HL-60 (cell line): ENCODE results near the gene DOCK7.
"Not testable (repeated sequence)": the region's sequence is repeated elsewhere in the genome, so short reads cannot be mapped to it uniquely, and the experiment has no call there.

Experiments
- CTCF ChIP-seq: IDR thresholded peaks from one replicate; pipeline ENCODE4 v1.5.1; 2011; ENCODE audit warnings: low read length, control low read depth, inconsistent platforms; ENCODE audit not compliant: insufficient read depth
- POLR2AphosphoS5 ChIP-seq: IDR thresholded peaks from 2 replicates; pipeline ENCODE4 v1.6.1; 2012; ENCODE audit warnings: low read depth
- REST ChIP-seq: IDR thresholded peaks from 2 replicates; pipeline ENCODE4 v1.6.1; 2012; ENCODE audit warnings: low read depth; ENCODE audit not compliant: insufficient replicate concordance
- SPI1 ChIP-seq: IDR thresholded peaks from 2 replicates; pipeline ENCODE4 v1.6.1; 2012; ENCODE audit warnings: low read depth, mild to moderate bottlenecking, borderline replicate concordance

- TF ChIP-seq CTCF, POLR2AphosphoS5, SPI1, REST: not testable (repeated sequence)
Measured at GRCh38 chr1:62610588-62610987, 77.6 kb downstream of the DOCK7 start.
